Middle frontal gyrus (tissue), 1 donor: ENCODE measurements around the gene ST3GAL5.

ENCODE experiments used
- DNase-seq: peaks from one replicate; pipeline ENCODE4 v3.0.0-alpha.2; 2015; ENCODE audit warnings: low spot score; ENCODE audit errors: extremely low spot score

Gene ST3GAL5

DNA sequence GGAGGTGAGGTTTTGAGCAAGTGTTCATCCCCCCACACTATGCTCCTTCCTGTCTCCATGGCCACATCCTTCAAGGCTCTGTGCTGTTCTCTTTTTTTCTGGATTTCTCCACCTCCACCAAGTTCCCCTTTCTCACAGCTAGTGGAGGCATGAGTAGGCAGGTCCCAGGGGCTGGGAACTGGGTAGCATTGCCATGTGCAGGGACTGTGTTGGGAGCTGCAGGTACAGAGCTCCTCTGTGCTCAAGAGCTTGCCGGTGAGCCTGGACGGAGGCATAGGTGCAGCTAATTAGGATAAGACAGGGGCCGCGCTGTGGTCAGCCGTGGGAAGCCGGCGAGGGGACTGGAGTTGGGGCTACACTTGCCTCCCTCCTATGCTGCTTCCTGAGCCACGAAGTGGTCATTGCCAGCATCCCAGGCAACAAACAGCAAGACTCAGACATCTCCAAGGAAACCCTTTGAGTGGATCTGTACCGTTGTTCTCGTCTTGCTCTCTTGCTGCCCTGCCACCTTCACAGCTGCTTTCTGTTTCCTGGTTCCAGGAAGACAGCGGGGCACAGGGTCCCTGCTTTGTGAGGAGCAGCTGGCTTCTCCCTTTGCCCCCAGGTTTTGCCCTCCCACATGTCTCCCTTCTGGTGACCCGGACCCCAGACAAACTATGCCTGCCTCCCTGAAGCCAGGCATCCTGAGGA, 98.1 kb downstream of the ST3GAL5 start:
- no peak for DNase-seq

DNA sequence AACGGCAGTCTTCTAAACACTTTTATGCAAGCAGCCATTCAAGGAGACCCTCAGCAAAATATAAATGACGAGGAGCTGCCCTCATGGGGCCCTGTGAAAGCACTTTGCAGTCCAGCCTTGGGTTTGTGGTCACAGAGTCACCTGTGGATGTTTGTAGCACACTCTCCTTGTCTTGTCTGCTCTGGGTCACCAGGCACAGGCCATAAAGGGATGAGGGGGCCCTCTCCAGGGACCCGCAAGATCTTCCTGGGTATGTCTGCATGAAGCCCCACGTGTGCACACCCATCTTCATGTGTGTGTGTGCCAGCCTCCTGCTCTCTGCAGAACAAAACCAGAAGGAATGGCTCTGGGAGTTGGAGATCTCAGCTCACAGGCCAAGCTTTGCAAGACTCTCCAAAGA, 98.8 kb downstream of the ST3GAL5 start:
- no peak for DNase-seq

GRCh38 chr2:85789271-85789670, 99.5 kb downstream of the ST3GAL5 start:
- DNase-seq, result no peak

- DNase-seq, result no peak
These were observed 100.2 kb downstream of the ST3GAL5 start for GRCh38 chr2:85788603-85789002.

DNA sequence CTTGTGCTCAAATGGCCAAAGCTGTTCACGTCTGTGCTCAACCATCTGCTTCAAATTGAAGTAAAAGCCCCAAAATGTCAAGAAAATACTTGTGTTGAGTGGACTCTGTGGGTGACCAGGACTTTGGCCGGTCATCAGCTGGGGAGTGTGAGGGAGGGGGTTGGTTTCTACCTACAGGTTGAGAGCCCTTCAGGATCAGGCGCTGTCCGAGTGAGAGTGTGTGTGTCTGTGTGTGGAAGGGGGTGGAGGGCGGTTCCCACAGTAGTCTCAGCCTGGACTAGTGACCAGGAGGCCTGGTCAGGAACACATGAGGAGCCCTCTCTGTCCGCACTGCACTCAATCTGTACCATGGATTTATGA, 100.8 kb downstream of the ST3GAL5 start:
- DNase-seq, result no peak

DNA sequence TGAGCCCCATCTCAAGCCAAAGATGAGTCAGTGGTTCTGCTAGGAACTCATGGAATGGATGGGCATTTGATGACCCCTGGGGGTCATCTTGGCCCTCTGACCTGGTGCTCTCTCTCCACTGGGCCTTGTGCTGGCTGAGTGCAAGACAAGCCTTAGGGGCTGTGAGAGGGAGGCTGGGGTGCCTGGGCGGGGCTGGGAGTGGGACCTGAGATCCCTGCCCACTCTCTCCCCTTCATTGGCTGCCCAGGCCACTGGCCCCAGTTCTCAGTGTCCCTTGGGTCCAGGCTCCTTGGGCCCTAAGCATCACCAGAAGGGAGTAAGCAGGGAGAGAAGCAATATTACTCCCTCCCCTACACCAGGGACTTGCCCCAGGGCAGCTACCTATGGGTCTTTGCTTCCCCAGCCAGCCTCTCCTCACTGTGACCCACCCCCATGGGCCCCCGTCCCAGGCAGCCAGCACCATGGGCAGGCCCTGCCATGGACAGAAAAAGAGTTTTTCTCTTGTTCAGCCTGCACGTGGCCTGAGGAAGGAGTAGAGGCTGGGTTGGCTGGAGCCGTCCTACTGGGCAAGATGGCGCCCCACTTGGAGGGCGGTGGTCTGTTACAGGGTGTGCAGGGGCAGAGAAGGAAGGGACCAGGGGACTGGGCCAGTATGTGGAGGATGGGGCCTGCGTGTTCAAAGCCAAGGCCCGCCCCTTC, 101.4 kb downstream of the ST3GAL5 start:
- DNase-seq, result no peak
